22Rv1 (cell line): ENCODE data around the gene CDT1.

Experiments
- ZFX ChIP-seq: fragments of 450-650 bp; IDR thresholded peaks from 2 replicates; pipeline ENCODE4 v1.6.1; 2017; ENCODE audit warnings: antibody characterized with exemption, borderline replicate concordance
- TF ChIP-seq, protein P1 (sequence below): fragments of 450-650 bp; IDR thresholded peaks from 2 replicates; pipeline ENCODE4 v1.5.1; 2017; ENCODE audit warnings: mild to moderate bottlenecking

DNA sequence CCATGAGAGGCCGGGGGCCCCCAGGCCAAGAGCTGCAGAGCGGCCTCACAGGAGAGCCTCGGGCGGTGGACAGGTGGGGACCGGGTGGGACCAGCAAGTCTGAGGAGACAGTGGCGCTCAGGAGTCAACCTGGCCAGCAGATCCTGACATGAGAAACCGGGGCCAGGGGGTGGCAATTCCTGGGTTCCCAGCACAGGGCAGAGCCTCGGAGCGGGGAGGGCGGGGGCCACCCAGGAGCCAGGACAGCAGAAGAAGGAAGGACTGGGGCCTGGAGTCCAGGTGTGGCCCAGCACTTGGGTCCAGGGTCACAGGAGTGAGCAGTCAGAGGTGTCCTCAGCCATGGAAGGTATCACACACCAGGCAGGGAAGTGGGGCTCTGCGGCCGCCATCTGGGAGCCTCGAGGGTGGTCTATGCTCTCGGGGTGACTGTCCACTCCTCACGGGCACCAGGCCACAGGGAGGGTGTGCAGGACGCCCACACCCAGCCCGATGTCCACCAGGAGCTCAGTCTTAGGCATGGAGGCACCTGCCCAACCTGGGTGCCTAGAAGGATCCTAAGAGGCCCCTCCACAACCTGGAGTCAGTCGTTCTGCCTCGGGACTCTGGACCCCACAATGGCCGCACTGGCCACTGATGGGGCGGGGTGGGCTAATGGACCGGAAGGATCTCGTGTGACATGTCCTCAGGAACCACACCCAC is 47.7 kb upstream of the CDT1 start:
- TF ChIP-seq, protein P1, sequence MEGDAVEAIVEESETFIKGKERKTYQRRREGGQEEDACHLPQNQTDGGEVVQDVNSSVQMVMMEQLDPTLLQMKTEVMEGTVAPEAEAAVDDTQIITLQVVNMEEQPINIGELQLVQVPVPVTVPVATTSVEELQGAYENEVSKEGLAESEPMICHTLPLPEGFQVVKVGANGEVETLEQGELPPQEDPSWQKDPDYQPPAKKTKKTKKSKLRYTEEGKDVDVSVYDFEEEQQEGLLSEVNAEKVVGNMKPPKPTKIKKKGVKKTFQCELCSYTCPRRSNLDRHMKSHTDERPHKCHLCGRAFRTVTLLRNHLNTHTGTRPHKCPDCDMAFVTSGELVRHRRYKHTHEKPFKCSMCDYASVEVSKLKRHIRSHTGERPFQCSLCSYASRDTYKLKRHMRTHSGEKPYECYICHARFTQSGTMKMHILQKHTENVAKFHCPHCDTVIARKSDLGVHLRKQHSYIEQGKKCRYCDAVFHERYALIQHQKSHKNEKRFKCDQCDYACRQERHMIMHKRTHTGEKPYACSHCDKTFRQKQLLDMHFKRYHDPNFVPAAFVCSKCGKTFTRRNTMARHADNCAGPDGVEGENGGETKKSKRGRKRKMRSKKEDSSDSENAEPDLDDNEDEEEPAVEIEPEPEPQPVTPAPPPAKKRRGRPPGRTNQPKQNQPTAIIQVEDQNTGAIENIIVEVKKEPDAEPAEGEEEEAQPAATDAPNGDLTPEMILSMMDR, result no peak
- no peak for TF ChIP-seq ZFX
